ENCODE data around the gene GSTK1.

The GSTK1 gene

GRCh38 chr7:143244321-143244720 is 18.9 kb upstream of the GSTK1 start:
- no peak for TF ChIP-seq CTCF (IDR thresholded peaks at IDR 0.05; ENCODE audit: insufficient read depth, low read depth, low read length, missing control alignments)
- no peak overlapping the region for H3K4me3 ChIP-seq (ENCODE audit: low read length)
- no peak for DNase-seq (ENCODE audit: low read depth)

GRCh38 chr7:143245123-143245522 is 18.1 kb upstream of the GSTK1 start:
- no peak overlapping the region for H3K4me3 ChIP-seq (ENCODE audit: low read length)
- peak; percentile 70 for DNase-seq (ENCODE audit: low read depth)
- no peak for TF ChIP-seq CTCF (IDR thresholded peaks at IDR 0.05; ENCODE audit: insufficient read depth, low read depth, low read length, missing control alignments)

- no peak overlapping the region for H3K4me3 ChIP-seq (ENCODE audit: low read length)
- no peak for TF ChIP-seq CTCF (IDR thresholded peaks at IDR 0.05; ENCODE audit: insufficient read depth, low read depth, low read length, missing control alignments)
- DNase-seq (ENCODE audit: low read depth), result no peak
These were observed 15.9 kb upstream of the GSTK1 start for GRCh38 chr7:143247372-143247771.

GRCh38 chr7:143248761-143249354 is 14.4 kb upstream of the GSTK1 start:
- peak; percentile 18 for DNase-seq (ENCODE audit: low read depth)
- no peak overlapping the region for H3K4me3 ChIP-seq (ENCODE audit: low read length)
- TF ChIP-seq CTCF (IDR thresholded peaks at IDR 0.05; ENCODE audit: insufficient read depth, low read depth, low read length, missing control alignments), result no peak

GRCh38 chr7:143250199-143250598 is 13.0 kb upstream of the GSTK1 start:
- H3K4me3 ChIP-seq (ENCODE audit: low read length), result no peak overlapping the region
- DNase-seq (ENCODE audit: low read depth), result no peak
- TF ChIP-seq CTCF (IDR thresholded peaks at IDR 0.05; ENCODE audit: insufficient read depth, low read depth, low read length, missing control alignments), result no peak

- H3K4me3 ChIP-seq (ENCODE audit: low read length), result no peak overlapping the region
- no peak for TF ChIP-seq CTCF (IDR thresholded peaks at IDR 0.05; ENCODE audit: insufficient read depth, low read depth, low read length, missing control alignments)
- DNase-seq (ENCODE audit: low read depth), result no peak
These were observed 12.4 kb upstream of the GSTK1 start for GRCh38 chr7:143250822-143251221.

GRCh38 chr7:143252006-143252405 is 11.2 kb upstream of the GSTK1 start:
- TF ChIP-seq CTCF (IDR thresholded peaks at IDR 0.05; ENCODE audit: insufficient read depth, low read depth, low read length, missing control alignments), result no peak
- no peak for DNase-seq (ENCODE audit: low read depth)
- H3K4me3 ChIP-seq (ENCODE audit: low read length), result no peak overlapping the region
